ENCODE measurements around the gene CIC. TPM values are rescaled to one million over a fixed set of nuclear protein-coding genes. Genes with fewer than 3 reads are reported as not detected.

CIC gene
- polyA plus RNA-seq, 1 donor: 44.8 TPM

DNA sequence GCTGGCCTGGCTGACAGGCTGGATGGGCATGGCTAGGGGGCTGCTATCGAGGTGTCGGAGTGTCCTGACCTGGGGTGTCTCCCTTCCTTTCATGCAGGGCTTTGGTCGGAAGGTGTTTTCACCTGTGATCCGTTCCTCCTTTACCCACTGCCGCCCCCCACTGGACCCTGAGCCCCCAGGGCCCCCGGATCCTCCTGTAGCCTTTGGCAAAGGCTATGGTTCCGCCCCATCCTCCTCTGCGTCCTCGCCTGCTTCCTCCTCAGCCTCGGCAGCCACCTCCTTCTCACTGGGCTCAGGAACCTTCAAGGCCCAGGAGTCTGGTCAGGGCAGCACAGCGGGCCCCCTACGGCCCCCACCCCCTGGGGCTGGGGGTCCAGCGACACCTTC is 21.1 kb downstream of the CIC start:
- no peak for DNase-seq

DNA sequence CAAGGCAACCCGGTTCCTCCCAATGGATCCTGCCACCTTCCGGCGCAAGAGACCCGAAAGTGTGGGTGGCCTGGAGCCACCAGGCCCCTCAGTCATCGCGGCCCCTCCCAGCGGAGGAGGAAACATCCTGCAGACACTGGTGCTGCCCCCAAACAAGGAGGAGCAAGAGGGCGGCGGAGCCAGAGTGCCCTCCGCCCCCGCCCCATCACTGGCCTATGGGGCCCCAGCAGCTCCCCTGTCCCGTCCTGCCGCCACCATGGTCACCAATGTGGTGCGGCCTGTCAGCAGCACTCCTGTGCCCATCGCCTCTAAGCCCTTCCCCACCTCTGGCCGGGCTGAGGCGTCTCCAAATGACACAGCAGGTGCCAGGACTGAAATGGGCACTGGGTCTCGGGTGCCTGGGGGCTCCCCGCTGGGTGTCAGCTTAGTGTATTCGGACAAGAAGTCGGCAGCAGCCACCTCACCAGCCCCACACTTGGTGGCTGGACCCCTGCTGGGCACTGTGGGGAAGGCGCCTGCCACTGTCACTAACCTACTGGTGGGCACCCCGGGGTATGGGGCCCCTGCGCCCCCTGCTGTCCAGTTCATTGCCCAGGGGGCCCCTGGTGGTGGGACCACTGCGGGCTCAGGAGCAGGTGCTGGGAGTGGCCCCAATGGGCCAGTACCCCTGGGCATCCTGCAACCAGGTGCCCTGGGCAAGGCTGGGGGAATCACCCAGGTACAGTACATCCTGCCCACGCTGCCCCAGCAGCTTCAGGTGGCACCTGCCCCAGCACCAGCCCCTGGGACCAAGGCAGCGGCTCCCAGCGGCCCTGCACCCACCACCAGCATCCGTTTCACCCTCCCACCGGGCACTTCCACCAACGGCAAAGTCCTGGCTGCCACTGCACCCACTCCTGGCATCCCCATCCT is 21.7 kb downstream of the CIC start:
- DNase-seq: no peak

DNA sequence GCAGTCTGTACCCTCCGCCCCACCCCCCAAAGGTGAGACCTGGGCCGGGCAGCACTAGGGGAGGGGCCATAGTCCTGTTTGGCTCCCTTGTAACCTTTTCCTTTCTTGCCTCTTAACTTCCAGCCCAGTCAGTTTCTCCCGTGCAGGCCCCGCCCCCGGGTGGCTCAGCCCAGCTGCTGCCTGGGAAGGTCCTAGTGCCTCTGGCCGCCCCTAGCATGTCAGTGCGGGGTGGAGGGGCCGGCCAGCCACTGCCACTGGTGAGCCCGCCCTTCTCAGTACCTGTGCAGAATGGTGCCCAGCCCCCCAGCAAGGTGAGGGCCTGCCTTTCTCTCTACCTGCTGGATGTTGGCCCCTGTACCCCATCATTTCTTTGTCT is 22.4 kb downstream of the CIC start:
- no peak for DNase-seq

DNA sequence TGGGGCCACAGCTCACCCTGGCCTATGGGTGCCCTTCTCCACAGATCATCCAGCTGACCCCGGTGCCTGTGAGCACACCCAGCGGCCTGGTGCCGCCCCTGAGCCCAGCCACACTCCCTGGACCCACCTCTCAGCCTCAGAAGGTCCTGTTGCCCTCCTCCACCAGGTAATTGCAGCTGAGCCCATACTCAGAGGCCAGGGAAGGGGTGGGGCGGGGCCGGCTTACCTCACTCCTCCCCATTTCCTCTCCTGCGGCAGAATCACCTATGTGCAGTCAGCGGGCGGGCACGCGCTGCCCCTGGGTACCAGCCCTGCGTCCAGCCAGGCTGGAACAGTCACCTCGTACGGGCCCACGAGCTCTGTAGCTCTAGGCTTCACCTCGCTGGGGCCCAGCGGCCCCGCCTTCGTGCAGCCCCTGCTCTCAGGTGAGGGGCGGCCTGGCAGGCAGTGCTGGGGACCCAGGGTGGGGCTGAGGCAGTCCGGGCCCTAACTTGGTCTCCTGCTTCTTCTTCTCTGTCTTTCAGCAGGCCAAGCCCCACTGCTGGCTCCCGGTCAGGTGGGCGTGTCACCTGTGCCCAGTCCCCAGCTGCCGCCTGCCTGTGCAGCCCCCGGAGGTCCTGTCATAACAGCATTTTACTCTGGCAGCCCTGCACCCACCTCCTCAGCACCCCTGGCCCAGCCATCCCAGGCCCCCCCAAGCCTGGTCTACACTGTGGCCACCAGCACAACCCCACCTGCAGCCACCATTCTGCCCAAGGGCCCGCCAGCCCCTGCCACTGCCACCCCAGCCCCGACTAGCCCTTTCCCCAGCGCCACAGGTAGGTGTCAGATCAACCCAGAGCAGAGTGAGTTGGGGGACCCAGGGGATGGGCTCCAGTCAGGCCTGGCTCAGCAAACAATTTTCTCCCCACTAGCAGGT is 23.2 kb downstream of the CIC start:
- no peak for DNase-seq

DNA sequence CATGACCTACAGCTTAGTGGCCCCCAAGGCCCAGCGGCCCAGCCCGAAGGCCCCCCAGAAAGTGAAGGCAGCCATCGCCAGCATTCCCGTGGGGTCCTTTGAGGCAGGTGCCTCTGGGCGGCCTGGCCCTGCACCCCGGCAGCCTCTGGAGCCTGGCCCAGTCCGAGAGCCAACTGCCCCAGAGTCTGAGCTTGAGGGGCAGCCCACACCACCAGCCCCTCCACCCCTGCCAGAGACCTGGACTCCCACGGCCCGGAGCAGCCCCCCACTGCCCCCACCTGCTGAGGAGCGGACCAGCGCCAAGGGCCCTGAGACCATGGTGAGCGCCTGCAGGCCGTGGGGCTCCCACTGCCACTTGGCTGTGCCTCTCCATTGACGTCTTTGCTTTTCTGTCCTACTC is 23.9 kb downstream of the CIC start:
- DNase-seq: no peak

DNA sequence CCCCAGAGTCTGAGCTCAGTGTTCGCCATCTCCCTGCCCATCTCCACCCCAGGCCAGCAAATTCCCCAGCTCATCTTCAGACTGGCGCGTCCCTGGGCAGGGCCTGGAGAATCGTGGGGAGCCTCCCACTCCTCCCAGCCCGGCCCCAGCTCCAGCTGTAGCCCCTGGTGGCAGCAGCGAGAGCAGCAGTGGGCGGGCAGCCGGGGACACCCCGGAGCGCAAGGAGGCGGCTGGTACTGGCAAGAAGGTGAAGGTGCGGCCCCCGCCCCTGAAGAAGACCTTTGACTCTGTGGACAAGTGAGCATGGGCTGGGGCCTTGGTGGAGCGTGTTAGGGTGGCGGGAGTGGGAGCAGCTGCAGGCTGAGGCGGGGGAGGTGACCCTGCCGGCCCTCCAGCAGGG is 24.5 kb downstream of the CIC start:
- no peak for DNase-seq

DNA sequence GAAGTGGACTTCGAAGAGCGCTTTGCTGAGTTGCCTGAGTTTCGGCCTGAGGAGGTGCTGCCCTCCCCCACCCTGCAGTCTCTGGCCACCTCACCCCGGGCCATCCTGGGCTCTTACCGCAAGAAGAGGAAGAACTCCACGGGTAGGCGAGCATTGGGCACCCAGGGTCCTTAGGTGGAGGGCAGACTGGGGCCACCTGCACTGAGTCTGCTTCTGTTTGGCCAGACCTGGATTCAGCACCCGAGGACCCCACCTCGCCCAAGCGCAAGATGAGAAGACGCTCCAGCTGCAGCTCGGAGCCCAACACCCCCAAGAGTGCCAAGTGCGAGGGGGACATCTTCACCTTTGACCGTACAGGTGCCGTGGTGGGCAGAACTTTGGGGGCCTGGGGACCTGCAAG is 24.9 kb downstream of the CIC start:
- no peak for DNase-seq

DNA sequence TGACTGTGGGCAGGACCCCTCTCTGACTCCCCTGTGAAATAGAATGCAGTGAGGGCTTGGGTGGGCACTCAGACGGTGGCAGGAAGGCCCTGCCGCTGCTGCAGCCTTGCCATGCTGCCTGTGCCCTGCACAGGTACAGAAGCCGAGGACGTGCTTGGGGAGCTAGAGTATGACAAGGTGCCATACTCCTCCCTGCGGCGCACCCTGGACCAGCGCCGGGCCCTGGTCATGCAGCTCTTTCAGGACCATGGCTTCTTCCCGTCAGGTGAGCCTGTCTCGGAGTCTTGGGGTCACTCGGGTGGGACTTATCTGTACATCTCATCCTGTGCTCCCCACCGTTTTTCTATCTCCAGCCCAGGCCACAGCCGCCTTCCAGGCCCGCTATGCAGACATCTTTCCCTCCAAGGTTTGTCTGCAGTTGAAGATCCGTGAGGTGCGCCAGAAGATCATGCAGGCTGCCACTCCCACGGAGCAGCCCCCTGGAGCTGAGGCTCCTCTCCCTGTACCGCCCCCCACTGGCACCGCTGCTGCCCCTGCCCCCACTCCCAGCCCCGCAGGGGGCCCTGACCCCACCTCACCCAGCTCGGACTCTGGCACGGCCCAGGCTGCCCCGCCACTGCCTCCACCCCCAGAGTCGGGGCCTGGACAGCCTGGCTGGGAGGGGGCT is 25.6 kb downstream of the CIC start:
- no peak for DNase-seq

DNA sequence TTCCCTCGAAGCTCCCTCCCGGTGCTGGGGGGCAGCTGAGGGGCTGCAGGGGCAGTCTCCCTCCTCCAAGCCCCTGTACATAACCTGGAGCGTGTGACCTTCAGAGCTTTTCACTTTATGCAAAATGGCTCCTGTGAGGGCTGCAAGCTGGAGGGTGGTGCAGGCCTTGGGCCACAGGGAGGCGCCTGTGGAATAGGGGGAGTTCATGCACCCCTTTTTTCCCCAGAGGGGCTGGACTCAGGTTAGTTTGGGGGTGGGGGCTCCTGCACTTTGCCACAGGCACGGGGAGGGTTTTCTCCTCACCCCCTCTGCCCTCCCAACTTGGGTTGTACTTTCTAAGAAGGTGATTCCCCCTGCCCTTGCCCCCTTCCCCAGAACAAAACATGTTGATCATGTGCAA is 26.3 kb downstream of the CIC start:
- DNase-seq: no peak

DNA sequence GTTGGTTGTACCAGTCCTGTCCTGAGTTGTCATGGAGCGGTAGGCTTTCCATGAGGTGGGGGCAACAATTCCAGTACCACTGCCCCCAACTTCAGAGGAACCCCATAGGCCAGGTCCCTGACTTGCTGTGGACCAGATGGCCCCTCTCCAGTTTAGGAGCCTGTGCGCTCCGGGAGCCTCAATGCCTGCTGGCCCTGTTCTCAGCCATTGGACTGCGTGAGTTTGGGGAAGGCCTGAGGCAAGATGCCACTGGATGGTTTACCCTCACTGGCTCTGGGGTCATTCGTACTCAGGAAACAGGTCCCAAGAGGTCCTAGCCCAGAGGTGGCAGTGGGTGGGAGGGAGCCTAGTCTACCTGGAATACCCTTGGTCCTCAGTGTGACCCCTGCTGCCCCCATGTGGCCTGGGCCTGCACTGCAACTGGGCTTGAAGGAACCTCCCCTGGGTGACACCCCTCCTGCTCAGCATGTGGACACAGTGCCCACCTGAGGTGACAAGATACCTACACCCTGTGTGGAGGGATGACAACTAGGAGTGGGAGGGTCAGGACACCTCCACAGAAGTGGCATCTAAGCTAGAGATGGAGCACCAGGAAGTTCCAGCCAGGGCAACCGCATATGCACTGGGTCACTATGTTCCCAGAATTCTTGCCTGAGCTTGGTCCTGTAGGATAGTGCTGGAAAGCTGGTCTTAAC is 26.9 kb downstream of the CIC start:
- DNase-seq: peak; percentile 65

DNA sequence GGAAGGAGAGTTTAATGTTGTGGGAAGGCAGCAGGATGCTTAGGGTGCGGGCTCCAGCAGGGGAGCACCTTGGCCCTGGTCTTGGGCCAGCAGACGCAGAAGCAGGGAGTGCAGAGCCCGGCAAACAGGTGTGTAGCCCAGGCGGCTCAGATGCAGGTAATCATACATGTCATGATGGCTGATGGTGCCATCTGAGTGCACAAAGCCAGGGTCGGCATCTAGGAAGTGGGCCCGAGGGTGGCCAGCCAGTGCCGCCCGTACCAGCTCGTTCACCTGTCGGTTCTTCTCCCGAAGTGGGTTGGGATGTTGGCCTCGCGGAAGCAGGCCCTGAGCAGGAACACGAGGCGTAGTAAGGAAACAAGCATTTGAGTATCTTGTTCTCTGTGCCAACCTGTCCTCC is 28.0 kb downstream of the CIC start:
- DNase-seq: no peak

DNA sequence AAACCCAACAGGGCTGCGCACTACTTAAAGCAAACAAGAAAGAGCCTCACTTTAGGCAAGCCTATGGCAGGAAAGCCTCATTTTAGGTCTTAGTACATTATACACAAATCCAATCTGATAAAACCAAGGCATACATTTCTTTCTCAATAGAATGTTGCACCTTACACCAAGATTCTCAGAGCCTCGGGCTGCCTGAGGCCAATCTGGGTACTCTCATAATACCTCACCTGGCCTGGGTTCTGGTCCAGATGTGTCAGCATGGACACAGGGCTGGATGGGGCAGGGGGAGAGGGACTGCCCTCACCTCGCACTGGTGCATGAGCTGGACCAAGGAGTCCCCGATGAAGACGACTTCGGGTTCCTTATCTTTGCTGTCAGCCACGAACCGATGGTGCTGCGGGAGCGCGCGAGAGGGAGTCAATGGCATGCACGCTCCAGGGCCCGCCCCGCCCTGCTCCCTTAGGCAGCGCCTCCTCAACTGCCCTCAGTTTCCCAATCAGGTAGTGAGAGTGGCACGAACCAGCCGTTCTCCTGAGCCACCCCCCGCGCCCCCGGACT is 32.7 kb downstream of the CIC start, which contains the start of gene PRR19:
Gene PRR19 (plus strand): TSS at position 487 of the 558 bp plus-strand sequence. CDS start 7,453 bp downstream, outside the sequence.
- no peak for DNase-seq

DNA sequence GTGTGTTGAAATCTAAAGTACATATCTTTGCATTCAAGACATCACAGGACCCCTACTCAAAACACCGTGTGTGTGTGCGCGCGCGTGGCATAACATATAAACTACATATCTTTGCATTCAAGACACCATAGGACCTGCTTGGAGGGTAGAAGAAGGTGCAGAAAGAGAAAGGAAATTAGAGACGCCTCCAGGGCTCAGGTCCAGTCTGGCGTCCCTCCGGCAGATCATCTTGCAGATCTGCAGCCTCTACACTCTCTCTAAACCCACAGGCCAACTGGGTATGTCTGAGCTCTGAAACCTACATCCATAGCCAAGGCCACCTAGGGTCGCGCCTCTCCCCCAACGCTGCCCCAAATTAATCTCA is 34.0 kb downstream of the CIC start:
- no peak for DNase-seq

DNA sequence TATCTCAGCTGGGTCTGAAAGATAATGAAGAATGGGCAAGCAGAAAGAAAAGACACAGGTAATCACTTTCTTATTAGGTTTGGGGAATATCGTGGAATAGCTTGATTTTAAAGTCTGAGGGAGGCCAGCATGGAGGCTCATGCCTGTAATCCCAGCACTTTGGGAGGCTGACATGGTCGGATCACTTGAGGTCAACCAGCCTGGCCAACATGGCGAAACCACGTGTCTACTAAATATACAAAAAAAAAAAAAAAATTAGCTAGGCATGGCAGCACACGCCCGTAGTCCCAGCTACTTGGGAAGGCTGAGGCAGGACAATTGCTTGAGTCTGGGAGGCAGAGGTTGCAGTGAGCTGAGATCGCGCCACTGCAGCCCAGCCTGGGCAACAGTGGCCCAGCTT is 34.8 kb downstream of the CIC start:
- no peak for DNase-seq

DNA sequence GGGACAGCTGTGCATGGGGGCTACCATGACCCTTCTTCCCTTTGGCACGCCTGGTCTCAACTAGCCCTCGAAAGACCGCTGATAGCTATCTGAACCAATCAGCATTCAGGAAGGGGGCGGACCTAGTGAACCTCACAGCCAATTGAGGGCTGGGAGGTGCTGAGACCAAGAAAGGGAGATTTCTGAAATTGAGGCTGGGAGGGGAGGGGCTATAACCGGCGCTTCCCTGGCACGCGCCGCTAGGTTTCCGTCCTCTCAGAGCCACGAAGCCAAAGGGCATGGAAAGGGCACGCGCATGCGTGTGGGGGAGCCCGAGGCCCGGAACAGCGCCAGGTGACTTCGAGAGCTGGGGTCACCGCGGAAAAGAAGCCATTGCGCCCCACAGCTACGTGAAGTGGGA is 37.6 kb downstream of the CIC start:
- no peak for DNase-seq

DNA sequence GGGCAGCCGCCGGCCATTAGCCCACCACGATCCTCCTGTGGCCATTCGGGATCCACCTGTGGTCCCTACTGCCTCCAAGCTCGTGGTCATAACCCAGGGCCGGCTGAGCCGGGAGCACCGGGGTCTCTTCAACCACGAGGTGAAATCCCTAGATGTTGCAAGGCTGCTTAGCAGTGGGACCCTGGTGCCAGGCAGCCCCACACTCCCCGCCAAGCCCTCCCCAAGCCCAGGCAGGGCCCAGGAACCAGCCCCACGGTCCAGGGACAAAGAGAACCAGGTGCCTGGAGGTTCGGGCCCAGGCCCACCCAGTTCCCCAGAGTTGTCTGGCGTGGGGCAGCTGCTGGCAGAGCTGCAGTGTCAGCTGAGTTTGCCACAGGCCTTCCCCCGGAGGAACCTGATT is 40.6 kb downstream of the CIC start:
- no peak for DNase-seq

DNA sequence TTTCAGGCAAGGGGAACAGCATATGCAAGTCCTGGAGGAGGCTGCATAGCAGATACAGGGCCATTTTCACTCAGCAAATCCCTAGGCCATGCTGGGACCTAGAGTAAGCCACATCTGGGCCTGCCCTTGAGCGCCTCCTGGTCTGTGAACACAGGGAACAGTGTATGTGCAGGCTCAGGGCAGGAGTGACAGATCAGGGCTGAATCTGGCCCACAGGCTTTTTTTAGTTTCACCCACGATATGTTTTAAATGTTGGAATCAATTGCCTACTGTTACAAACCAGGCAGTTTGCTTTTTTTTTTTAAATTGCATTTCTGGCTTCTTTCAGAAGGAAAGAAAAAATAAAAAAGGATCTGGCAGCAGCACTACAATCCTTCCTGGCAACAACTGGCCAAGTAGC is 42.6 kb downstream of the CIC start:
- no peak for DNase-seq

DNA sequence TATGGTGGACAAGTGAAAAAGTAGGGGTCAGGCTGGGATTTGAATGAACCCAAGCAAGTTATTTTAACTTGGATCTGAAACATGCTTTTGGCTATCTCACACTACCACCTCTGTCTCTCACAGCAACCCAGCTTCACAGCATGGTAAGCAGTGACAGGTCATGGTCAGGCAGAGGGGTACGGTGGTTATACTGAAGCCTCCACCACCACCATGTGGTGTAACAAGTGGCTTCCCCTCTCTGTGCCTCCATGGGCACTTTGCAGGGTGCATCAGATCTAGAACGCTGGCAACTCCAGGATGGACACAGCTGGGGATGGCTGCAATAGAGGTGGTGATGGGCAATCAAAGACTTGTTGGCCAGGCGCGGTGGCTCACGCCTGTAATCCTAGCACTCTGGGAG is 43.3 kb downstream of the CIC start:
- DNase-seq: no peak

DNA sequence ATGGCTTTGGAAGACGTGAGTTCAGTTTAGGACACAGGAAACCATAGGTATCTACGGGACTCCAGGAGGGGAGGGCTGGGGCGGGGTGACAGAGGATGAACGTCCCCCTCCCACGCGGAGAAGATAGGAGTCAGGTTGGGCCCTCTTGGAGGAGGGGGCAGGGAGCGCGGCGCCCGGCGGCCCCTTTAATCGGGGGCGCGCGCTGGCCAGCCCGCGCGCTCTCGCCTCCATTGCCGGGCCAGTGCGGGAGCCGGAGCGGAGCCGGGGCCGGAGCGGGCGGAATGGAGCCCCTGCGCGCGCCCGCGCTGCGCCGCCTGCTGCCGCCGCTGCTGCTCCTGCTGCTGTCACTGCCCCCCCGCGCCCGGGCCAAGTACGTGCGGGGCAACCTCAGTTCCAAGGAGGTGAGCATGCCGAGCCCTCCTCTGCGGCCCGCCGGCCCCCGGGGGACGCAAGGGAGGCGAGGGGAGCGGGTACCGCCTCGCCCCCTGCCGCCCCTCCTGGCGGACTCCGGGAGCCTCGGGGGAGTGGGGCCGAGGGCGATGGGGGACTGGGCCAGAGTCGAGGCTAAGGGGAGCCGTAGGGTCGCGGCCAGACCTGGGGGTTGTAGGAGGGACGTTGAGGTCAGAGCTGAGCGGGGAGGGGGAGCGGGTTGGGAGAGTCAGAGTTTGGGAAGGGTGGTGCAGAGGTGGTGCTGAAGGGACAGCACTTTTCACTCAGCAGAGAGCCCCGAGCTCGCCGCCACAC is 44.2 kb downstream of the CIC start, which contains the start of gene TMEM145:
Gene TMEM145 (plus strand): TSS at position 214 of the 744 bp plus-strand sequence. CDS start 68 bp downstream, at position 282.
- DNase-seq: no peak

DNA sequence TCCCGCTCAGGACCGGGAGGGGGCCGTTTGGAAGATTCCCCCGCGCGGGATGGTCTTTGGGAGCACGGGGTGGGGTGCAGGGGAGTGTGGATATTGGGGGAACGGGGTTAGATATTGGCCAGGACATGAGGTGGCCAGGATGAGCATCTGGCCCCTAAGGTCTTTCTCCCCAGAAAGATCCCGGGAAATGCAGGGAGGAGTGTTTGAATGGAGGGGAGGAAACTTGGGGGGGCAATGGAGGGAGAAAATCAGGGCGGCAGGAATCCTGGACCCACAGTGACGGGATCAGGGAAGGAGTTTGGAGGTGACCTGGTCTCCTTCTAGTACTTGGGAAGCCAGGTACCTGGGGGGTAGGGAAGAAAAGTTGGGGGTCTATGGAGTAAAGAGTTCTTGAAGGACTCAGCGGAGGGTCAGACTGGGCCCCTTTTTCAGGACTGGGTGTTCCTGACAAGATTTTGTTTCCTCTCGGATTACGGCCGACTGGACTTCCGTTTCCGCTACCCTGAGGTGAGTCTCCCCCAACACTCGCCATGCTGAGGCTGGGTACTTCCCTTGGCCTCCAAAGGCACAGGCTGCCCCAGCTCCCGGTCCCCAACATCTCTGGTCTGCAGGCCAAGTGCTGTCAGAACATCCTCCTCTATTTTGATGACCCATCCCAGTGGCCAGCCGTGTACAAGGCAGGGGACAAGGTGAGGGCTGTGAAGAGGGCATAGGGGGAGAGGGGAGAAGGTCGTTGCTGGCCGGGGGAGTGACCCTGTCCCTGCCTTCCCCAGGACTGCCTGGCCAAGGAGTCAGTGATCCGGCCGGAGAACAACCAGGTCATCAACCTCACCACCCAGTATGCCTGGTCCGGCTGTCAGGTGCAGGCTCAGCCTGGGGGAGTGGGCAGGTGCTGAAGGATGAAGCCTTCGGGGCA is 45.0 kb downstream of the CIC start:
- no peak for DNase-seq
